ENCODE measurements around the gene LRP1.

DNA sequence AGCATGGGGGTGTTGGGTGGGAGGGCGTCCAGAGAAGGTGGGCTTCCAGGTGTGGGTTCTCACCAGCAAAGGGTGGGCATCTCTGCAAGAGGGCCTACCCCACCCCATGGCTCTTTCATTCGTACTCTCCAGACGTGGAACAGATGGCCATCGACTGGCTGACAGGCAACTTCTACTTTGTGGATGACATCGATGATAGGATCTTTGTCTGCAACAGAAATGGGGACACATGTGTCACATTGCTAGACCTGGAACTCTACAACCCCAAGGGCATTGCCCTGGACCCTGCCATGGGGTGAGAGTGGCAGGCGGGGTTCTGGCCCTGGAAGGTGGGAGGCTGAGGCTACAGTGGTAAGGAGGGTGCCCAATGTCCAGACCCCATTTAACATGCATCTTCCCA, 25.8 kb downstream of the LRP1 start:
- no peak for TF ChIP-seq CTCF (IDR thresholded peaks at IDR 0.05)
- TF ChIP-seq POLR2AphosphoS5 (IDR thresholded peaks at IDR 0.05; ENCODE audit: insufficient read depth in 1 of 2, low read depth in 1 of 2), result no peak
- no peak for TF ChIP-seq POLR2A (IDR thresholded peaks at IDR 0.05)

Data from vagina (tissue), 2 donors.